Measurements from ENCODE around the gene IVD.

The IVD gene

GRCh38 chr15:40361640-40362039, 44.0 kb upstream of the IVD start:
- DNase-seq (ENCODE audit: low read depth): no peak

GRCh38 chr15:40363611-40364010, 42.0 kb upstream of the IVD start:
- TF ChIP-seq CTCF (IDR thresholded peaks at IDR 0.05; ENCODE audit: insufficient read depth, low read depth, low read length, missing control alignments): no peak
- H3K4me3 ChIP-seq (ENCODE audit: low read depth, low read length): no peak overlapping the region
- DNase-seq (ENCODE audit: low read depth): no peak

More at GRCh38 chr15:40361640-40362039, 44.0 kb upstream of the IVD start:
- H3K4me3 ChIP-seq (ENCODE audit: low read depth, low read length): no peak overlapping the region
- TF ChIP-seq CTCF (IDR thresholded peaks at IDR 0.05; ENCODE audit: insufficient read depth, low read depth, low read length, missing control alignments): no peak

- no peak for DNase-seq (ENCODE audit: low read depth)
- no peak for TF ChIP-seq CTCF (IDR thresholded peaks at IDR 0.05; ENCODE audit: insufficient read depth, low read depth, low read length, missing control alignments)
- H3K4me3 ChIP-seq (ENCODE audit: low read depth, low read length): no peak overlapping the region
These were observed 41.3 kb upstream of the IVD start for GRCh38 chr15:40364251-40364650.

GRCh38 chr15:40365016-40365415, 40.6 kb upstream of the IVD start:
- TF ChIP-seq CTCF (IDR thresholded peaks at IDR 0.05; ENCODE audit: insufficient read depth, low read depth, low read length, missing control alignments): no peak
- DNase-seq (ENCODE audit: low read depth): no peak
- no peak overlapping the region for H3K4me3 ChIP-seq (ENCODE audit: low read depth, low read length)

GRCh38 chr15:40365624-40366456, 39.8 kb upstream of the IVD start:
- no peak overlapping the region for H3K4me3 ChIP-seq (ENCODE audit: low read depth, low read length)
- no peak for TF ChIP-seq CTCF (IDR thresholded peaks at IDR 0.05; ENCODE audit: insufficient read depth, low read depth, low read length, missing control alignments)
- no peak for DNase-seq (ENCODE audit: low read depth)

GRCh38 chr15:40366457-40367370, 38.9 kb upstream of the IVD start:
- no peak for TF ChIP-seq CTCF (IDR thresholded peaks at IDR 0.05; ENCODE audit: insufficient read depth, low read depth, low read length, missing control alignments)
- no peak for DNase-seq (ENCODE audit: low read depth)
- no peak overlapping the region for H3K4me3 ChIP-seq (ENCODE audit: low read depth, low read length)

All from GM12865 (cell line).